ENCODE data around the gene NHLRC4.

- TF ChIP-seq CTCF (IDR thresholded peaks at IDR 0.05) (no peak), EZH2 (IDR thresholded peaks at IDR 0.05; ENCODE audit: borderline replicate concordance, insufficient read depth, low read depth, low read length, poor library complexity, severe bottlenecking) (no peak)
These were observed 37.1 kb downstream of the NHLRC4 start for GRCh38 chr16:603933-604332.
